Heart left ventricle (tissue), 13 donors: ENCODE data around the gene NTNG2.

Experiments
- CTCF ChIP-seq, 12 donors: fragments of 200-600 bp; sonication (generic) in 4 of 12; IDR thresholded peaks; one replicate each; pipeline versions ENCODE4 v1.5.0 to v1.8.0; 2018 to 2022; ENCODE audit warnings: antibody characterized with exemption in 12 of 12, mild to moderate bottlenecking in 5 of 12
- POLR2A ChIP-seq, 2 donors: fragments of 450-650 bp; IDR thresholded peaks; one replicate each; pipeline ENCODE4 v1.6.1; 2017; ENCODE audit warnings: antibody characterized with exemption in 2 of 2, mild to moderate bottlenecking in 2 of 2, moderate library complexity in 2 of 2
- donor health status: ischemic (EF 13 %, LVEDD 7.1; RV severe dilation, severe dysfunction).
- donor health status: DM: no; HTN: yes; CAD: no.
- donor health status: DM: no; HTN: no; CAD: no.
- donor health status: ischemic (EF 25% LVEDD 6.9; RV normal size, moderate dysfunction).
- donor health status: ischemic (EF 25% LVEDD 5.7; RV mildly dilated, moderate dysfunction).
- donor health status: ischemic (EF 35%, LVEDD 5.7; RV mildly dilated, moderate dysfunction).
- donor health status: nonischemic (EF 11% LVEDD 7.7; RV severe dilation, severe dysfunction).
- donor health status: DM: yes; HTN: yes; CAD: no.
- donor health status: PGD.
- donor health status: ischemic (EF 29% LVEDD 5.4; RV normal size, mild dysfunction).
- donor health status: nonischemic (EF 23%, LVEDD 6.1; RV moderate dilation, normal function).

GRCh38 chr9:132162764-132163456 lies 1.1 kb downstream of the NTNG2 start:
- TF ChIP-seq CTCF (IDR thresholded peaks at IDR 0.05) (no peak), POLR2A (IDR thresholded peaks at IDR 0.05) (no peak)
